Measurements from ENCODE around the gene CRIM1.

- TF ChIP-seq CTCF (conservative IDR thresholded peaks at IDR 0.05): no peak
- peak; percentile 57 for TF ChIP-seq ZFX (IDR thresholded peaks at IDR 0.05)
These were observed 242.2 kb downstream of the CRIM1 start, which contains the start of gene FEZ2 for GRCh38 chr2:36597532-36598377.

All from C4-2B (cell line).